Measurements from ENCODE around the gene SLC2A4RG. TPM values are rescaled to one million over a fixed set of nuclear protein-coding genes. Genes with fewer than 3 reads are reported as not detected.

Gene SLC2A4RG
- total RNA-seq, 2 experiments from 2014 or later: 123 to 125 TPM

- no peaks in the 10 kb centered on the region for H3K9me3 Mint-ChIP-seq
- CTCF ChIA-PET: interaction anchor here (2.5 to 3.9 kb wide), 3 partner anchors 28 to 155 kb away, joined by 8 to 44 read pairs (median 15); partner anchors contain the start of genes LIME1 and SLC2A4RG
- H3K36me3 ChIP-seq (ENCODE audit: insufficient read depth, low read length): peaks cover 66% of the 10 kb centered on the region
- peaks cover 52% of the 10 kb centered on the region for H3K4me1 ChIP-seq (ENCODE audit: insufficient read depth, low read length)
- H3K9me3 ChIP-seq (ENCODE audit: control insufficient read depth in 1 of 2, insufficient read depth in 1 of 2, low read length in 2 of 2): peaks cover 2 to 3% of the 10 kb centered on the region in 2 experiments
- POLR2A ChIA-PET: interaction anchor here (3.2 to 5.0 kb wide), 3 partner anchors 20 to 156 kb away, joined by 25 to 168 read pairs (median 27); partner anchors contain the start of genes LIME1, SLC2A4RG and TPD52L2
- no peaks in the 10 kb centered on the region for H3K27me3 Mint-ChIP-seq
- TF ChIP-seq CTCF (IDR thresholded peaks at IDR 0.05): no peak
- intact Hi-C loops (cut with DNase I, micrococcal nuclease): loop anchor here (5.0 to 10.0 kb wide), 4 partner anchors 248 to 353 kb away; partner anchors contain the start of genes SAMD10 (in 2 of the 2), TCEA2 (in 1 of the 2) and UCKL1 (in 1 of the 2)
- H3K36me3 Mint-ChIP-seq (ENCODE audit: low read depth): peaks cover 78% of the 10 kb centered on the region
- no peaks in the 10 kb centered on the region for H3K27me3 ChIP-seq (ENCODE audit: control insufficient read depth in 1 of 2, insufficient read depth in 2 of 2, low read length in 2 of 2)
- H3K4me3 ChIP-seq (ENCODE audit: low read length): peak overlapping the region; percentile 76
- H3K4me3 Mint-ChIP-seq: peak overlapping the region; percentile 78
- peak overlapping the region; percentile 58 for H3K27ac Mint-ChIP-seq
- peak in 1 of 14 experiments; percentile 9 for DNase-seq
- ATAC-seq (ENCODE audit: poor library complexity): no peak
- H3K27ac ChIP-seq (ENCODE audit: low read depth in 1 of 2, low read length in 2 of 2): no peak overlapping the region
- H3K4me1 Mint-ChIP-seq (ENCODE audit: low read depth): peaks cover 46% of the 10 kb centered on the region
Measured at GRCh38 chr20:63709149-63709527, 30.4 kb upstream of the SLC2A4RG start.

GRCh38 chr20:63711085-63711645 lies 28.4 kb upstream of the SLC2A4RG start:
- H3K36me3 Mint-ChIP-seq (ENCODE audit: low read depth): peaks cover 82% of the 10 kb centered on the region
- H3K27me3 ChIP-seq (ENCODE audit: control insufficient read depth in 1 of 2, insufficient read depth in 2 of 2, low read length in 2 of 2): no peaks in the 10 kb centered on the region
- H3K4me1 Mint-ChIP-seq (ENCODE audit: low read depth): peaks cover 49% of the 10 kb centered on the region
- no peak for TF ChIP-seq CTCF (IDR thresholded peaks at IDR 0.05)
- H3K27ac ChIP-seq (ENCODE audit: low read depth in 1 of 2, low read length in 2 of 2): no peak overlapping the region
- peaks cover 48% of the 10 kb centered on the region for H3K4me1 ChIP-seq (ENCODE audit: insufficient read depth, low read length)
- peak overlapping the region; percentile 85 for H3K4me3 Mint-ChIP-seq
- H3K27ac Mint-ChIP-seq: peak overlapping the region; percentile 24
- POLR2A ChIA-PET: interaction anchor here (4.9 kb wide), 1 partner anchor 18 kb away, joined by 27 read pairs; no protein-coding TSS in a partner anchor
- no peaks in the 10 kb centered on the region for H3K27me3 Mint-ChIP-seq
- ATAC-seq (ENCODE audit: poor library complexity): no peak
- H3K9me3 ChIP-seq (ENCODE audit: control insufficient read depth in 1 of 2, insufficient read depth in 1 of 2, low read length in 2 of 2): peaks cover 15 to 16% of the 10 kb centered on the region in 2 experiments
- H3K9me3 Mint-ChIP-seq: peaks cover 2% of the 10 kb centered on the region
- CTCF ChIA-PET: no interaction called here
- peaks cover 63% of the 10 kb centered on the region for H3K36me3 ChIP-seq (ENCODE audit: insufficient read depth, low read length)
- DNase-seq: peak in 1 of 14 experiments; percentile 1
- intact Hi-C loops (cut with DNase I, micrococcal nuclease): no loop called here
- H3K4me3 ChIP-seq (ENCODE audit: low read length): no peak overlapping the region

GRCh38 chr20:63712191-63712590 lies 27.4 kb upstream of the SLC2A4RG start:
- ATAC-seq (ENCODE audit: poor library complexity): no peak
- peaks cover 15 to 16% of the 10 kb centered on the region in 2 experiments for H3K9me3 ChIP-seq (ENCODE audit: control insufficient read depth in 1 of 2, insufficient read depth in 1 of 2, low read length in 2 of 2)
- ChIA-PET POLR2A (interaction anchor here (2.3 kb wide), 1 partner anchor 25 kb away, joined by 12 read pairs; the partner anchor contains the start of gene LIME1), CTCF (no interaction called here)
- no peak overlapping the region for H3K4me3 ChIP-seq (ENCODE audit: low read length)
- H3K36me3 ChIP-seq (ENCODE audit: insufficient read depth, low read length): peaks cover 65% of the 10 kb centered on the region
- H3K4me1 ChIP-seq (ENCODE audit: insufficient read depth, low read length): peaks cover 37% of the 10 kb centered on the region
- Mint-ChIP-seq H3K36me3 (ENCODE audit: low read depth) (peaks cover 82% of the 10 kb centered on the region), H3K27ac (no peak overlapping the region), H3K9me3 (peaks cover 2% of the 10 kb centered on the region), H3K27me3 (no peaks in the 10 kb centered on the region), H3K4me1 (ENCODE audit: low read depth) (peaks cover 48% of the 10 kb centered on the region), H3K4me3 (peak overlapping the region; percentile 61)
- H3K27me3 ChIP-seq (ENCODE audit: control insufficient read depth in 1 of 2, insufficient read depth in 2 of 2, low read length in 2 of 2): no peaks in the 10 kb centered on the region
- intact Hi-C loops (cut with DNase I, micrococcal nuclease): no loop called here
- no peak for DNase-seq
- no peak overlapping the region for H3K27ac ChIP-seq (ENCODE audit: low read depth in 1 of 2, low read length in 2 of 2)
- TF ChIP-seq CTCF (IDR thresholded peaks at IDR 0.05): no peak
